Activated CD4-positive, alpha-beta T cell treated with anti-CD3 and anti-CD28 coated beads for 24 hours (primary cell): Measurements from ENCODE around the gene ZFYVE19.

Experiments used
- DNase-seq, 2 donors: peaks; one replicate each; pipeline ENCODE4 v3.0.0-alpha.2; 2020; ENCODE audit warnings: low read depth in 2 of 2

The ZFYVE19 gene

GRCh38 chr15:40775740-40776536, 31.0 kb upstream of the ZFYVE19 start:
- no peak for DNase-seq

DNA sequence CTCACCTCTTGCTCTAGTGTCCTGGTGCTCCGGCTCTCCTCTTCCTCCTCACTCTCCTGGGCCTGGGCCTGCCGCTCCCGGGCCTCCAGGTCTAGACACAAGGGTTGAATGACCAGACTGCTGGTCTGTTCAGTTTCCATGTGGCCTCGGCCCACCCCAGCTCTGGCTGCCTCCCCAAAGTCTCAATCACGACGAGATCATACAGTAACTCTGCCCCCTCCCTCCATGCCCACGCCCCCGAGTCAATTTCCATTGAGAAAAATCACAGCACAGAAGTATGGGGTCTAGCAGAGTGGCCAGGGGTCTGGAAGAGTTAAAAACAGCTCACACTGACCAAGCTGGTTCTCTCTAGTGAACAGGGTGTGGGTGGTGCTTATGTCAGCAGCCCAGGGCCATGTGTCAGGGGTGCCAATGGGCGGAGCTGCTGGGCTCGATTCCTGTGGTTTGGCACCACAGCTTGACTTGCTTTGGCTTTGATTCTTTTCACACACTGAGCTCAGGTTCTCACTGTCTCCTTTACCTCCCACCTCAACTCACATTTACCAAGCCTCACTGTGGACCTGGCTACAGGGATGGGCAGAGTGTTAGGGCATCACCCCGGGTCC, 30.2 kb upstream of the ZFYVE19 start:
- no peak for DNase-seq

- DNase-seq = peak; percentile 59 to 73
Observed at GRCh38 chr15:40782609-40783227, 24.2 kb upstream of the ZFYVE19 start.

DNA sequence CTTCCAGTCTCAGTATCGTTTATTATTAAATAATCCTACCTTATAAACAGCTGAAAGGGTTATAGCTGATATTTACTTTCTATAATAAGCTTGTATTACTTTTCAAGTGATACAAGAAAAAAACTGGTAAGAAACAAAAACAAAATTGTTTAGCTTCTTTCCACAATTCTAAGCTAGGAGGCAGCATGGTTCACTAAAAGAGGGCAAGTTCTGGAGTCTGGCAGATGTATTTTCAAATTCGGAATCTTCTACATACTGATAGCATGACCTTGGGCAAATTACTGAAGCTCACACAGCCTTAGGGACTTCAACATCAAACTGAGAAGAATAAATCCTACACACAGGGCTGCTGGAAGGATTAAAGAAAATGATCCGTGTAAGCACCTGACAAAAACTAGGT, 21.7 kb upstream of the ZFYVE19 start:
- no peak for DNase-seq

- DNase-seq = no peak
Observed at GRCh38 chr15:40785814-40786213, 21.1 kb upstream of the ZFYVE19 start.

DNA sequence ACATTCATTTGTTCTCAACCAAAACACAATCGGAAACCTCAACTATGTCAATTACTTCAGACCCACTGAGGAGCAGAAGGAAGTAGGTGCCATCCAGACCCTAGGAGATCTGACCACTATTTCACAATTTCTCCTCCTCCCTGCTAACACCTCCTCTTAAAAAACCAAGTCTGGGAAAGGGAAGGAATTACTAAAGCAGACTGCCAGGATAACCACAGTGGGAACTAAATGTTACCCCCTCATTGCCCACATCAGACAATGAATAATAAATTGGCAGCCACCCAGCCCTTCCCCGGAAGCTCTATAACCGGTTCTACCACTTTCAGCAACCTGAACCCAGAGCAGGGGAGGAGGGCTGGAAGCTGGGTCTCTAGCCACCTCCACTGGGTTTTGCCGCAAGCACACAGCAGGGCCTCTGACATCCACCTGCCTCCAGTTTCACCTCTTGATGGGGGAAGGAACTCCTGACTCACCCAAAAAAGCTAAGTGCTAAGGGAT, 19.5 kb upstream of the ZFYVE19 start:
- peak; percentile 50 to 53 for DNase-seq

- DNase-seq = no peak
Observed at GRCh38 chr15:40787991-40788390, 18.9 kb upstream of the ZFYVE19 start.

- no peak for DNase-seq
Observed at GRCh38 chr15:40789119-40789518, 17.8 kb upstream of the ZFYVE19 start.

DNA sequence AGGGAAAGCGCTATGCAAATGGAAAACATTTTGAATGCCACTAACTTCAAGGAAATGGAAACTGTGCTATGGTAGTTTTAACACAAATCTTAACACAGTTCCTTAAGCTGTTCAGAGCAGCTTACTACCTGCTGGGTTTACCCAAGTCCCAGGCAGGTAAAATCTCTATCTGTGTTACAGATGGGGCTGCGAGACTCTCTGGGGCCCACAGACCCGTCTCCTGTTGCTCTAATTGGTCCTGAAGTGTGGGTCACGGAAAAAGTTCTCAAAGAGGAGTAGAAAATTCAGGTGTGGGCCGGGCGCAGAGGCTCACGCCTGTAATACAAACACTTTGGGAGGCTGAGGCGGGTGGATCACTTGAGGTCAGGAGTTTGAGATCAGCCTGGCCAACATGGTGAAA, 16.9 kb upstream of the ZFYVE19 start:
- no peak for DNase-seq

- DNase-seq = no peak
Observed at GRCh38 chr15:40790718-40791117, 16.2 kb upstream of the ZFYVE19 start.

GRCh38 chr15:40792394-40792793, 14.5 kb upstream of the ZFYVE19 start:
- no peak for DNase-seq

GRCh38 chr15:40793216-40793989, 13.5 kb upstream of the ZFYVE19 start:
- no peak for DNase-seq

DNA sequence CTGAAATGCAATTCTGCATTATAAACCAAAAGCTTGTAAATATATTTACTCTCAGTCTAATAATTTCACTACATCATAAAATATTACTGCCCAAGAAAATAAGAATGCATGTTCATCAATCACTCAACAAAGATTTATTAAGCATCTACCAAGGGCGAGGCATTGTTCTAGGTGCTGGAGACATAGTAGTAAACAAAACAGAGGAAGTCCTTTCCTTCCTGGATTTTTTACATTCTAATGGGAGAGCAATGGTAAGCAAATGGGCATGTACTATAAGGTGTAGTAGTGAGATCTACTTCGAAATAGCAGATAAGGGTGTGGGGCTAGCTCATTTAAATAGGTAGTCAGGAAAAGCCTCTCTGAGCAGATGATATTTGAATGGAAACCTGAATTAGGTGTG, 10.8 kb upstream of the ZFYVE19 start:
- no peak for DNase-seq

GRCh38 chr15:40796512-40796911, 10.4 kb upstream of the ZFYVE19 start:
- DNase-seq = no peak

DNA sequence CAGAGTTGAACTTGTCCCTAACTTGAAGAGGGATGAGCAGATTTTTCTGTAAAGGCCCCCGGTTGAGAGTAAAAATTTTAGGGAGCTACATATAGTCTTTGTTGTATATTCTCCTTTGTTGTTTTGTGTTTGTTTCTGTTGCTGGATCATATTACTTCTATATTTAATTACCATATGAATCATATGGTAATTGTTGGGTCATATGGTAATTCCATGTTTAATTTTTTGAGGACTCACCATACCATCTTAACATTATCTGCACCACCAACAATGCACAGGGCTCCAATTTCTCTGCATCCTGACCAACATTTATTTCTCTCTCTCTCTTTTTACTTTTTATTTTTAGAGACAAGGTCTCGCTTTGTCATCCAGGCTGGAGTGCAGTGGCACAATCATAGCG, 7.4 kb upstream of the ZFYVE19 start:
- no peak for DNase-seq

DNA sequence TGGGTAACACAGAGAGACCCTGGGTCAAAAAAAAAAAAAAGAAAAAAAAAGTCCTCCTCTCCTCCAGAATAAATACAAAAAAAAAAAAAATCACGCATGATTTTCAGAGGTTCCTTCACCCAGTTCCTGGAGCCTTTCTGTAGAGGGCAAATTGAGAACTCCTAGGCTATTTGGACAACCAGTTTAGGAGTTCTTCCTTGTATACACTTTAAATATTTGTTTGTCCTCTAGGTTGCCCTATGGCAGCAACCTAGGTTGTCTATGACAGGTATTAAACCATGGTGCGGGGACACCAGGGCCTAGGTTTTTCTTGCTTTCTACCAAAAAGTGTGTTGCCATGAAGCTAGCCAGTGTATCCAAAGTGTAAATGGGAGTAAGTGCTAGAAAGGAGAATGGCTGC, 3.8 kb upstream of the ZFYVE19 start:
- no peak for DNase-seq

- DNase-seq = no peak
Observed at GRCh38 chr15:40803688-40804087, 3.2 kb upstream of the ZFYVE19 start.

- no peak for DNase-seq
Observed at GRCh38 chr15:40806672-40807027, 239 bp upstream of the ZFYVE19 start.

GRCh38 chr15:40807888-40808461, 1.1 kb downstream of the ZFYVE19 start:
- DNase-seq = no peak

- no peak for DNase-seq
Observed at GRCh38 chr15:40808861-40809450, 2.1 kb downstream of the ZFYVE19 start.

- DNase-seq = no peak
Observed at GRCh38 chr15:40812721-40813425, 6.0 kb downstream of the ZFYVE19 start.
